ENCODE results near the gene FEN1. TPM values are rescaled to one million over a fixed set of nuclear protein-coding genes. Genes with fewer than 3 reads are reported as not detected.

FEN1 gene
- total RNA-seq, 1 experiment from 2014 or later: 89.5 TPM

DNA sequence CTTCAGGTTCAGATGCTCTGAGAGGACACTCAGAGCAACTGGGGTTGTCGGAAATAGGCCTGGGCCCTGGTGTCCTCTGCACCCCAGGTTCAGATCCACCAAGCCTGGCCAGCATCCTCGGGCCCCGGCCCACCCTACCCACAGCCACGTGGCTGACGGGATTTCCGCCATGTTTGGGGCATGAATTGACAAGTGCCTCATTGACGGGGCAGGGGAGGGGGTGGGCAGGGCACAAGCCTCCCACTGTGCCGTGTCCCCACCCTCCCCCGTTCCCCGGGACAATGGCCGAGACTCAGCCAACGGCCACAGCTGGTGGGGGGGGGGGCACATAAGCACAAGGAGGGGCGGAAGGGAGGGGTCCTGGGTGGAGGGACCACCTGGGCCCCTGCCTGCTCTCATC is 31.8 kb upstream of the FEN1 start (continued):
- TF ChIP-seq, protein P1, sequence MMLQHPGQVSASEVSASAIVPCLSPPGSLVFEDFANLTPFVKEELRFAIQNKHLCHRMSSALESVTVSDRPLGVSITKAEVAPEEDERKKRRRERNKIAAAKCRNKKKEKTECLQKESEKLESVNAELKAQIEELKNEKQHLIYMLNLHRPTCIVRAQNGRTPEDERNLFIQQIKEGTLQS (IDR thresholded peaks at IDR 0.05): no peak
- no peak for TF ChIP-seq FOSL1 (IDR thresholded peaks at IDR 0.05; ENCODE audit: low read depth)

DNA sequence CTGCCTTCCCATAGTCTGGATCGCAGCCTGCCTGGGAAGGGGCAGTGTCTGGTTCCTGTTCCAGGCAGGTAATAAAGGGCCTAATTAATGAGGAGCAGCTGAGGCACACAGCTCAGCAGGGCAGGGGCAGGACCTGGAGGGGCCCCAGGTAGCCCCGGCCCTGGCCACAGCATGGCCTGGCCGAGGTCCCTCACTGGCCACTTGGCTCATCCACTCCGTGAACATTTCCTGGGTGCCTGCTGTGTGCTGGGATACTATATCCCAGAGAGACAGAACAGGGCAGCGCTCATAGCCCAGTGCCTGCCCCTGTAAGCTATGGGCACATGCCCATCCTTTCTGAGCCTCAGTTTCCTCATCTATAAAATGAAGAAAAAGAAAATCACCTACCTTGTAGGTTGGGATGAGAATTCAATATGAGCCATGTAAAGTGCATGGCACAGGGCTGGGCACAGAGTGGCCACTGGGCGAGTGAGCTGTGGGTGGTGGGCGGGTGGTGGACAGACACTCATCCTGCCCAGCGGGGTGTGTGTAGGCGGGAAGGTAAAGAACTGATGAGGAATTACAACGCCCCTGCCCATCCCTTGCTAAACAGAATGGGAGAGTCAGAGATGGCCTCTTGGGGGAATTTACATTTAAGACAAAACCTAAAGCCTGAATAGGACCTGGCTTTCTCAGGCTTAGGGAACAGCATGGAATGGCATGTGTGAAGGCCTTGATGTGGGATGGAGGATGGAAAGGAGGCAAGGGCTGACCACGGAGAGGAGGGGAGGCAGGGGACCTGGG is 31.1 kb upstream of the FEN1 start:
- ChIA-PET CTCF (interaction anchor here (0.8 to 1.6 kb wide), 5 partner anchors 11 to 137 kb away, joined by 3 to 4 read pairs (median 3); no protein-coding TSS in a partner anchor), POLR2A (no interaction called here), RAD21 (ENCODE audit: low non-redundant PET in 1 of 2, low total read pairs in 2 of 2, uncharacterized antibody in 2 of 2, unreplicated experiment in 2 of 2) (no interaction called here)
- DNase-seq (ENCODE audit: low read depth, low spot score) (no peak), ATAC-seq (no peak)
- Histone ChIP-seq H3K27me3 (ENCODE audit: insufficient read depth, low read length) (no peaks in the 10 kb centered on the region), H3K9me2 (ENCODE audit: insufficient read depth) (no peaks in the 10 kb centered on the region), H3K4me3 (replicated peaks in 1 of 2; ENCODE audit: low read depth in 1 of 2, low read length in 2 of 2) (no peak overlapping the region), H3K36me3 (ENCODE audit: control insufficient read depth in 1 of 2, insufficient read depth in 2 of 2, low read length in 2 of 2) (no peaks in the 10 kb centered on the region), H2AFZ (ENCODE audit: low read depth, low read length, poor library complexity, severe bottlenecking) (no peak overlapping the region), H3K27ac (ENCODE audit: low read depth, low read length) (no peak overlapping the region), H3K4me1 (ENCODE audit: control insufficient read depth in 1 of 2, insufficient read depth in 2 of 2, low read length in 2 of 2) (peaks cover 23 to 57% of the 10 kb centered on the region in 2 experiments), H3K9me3 (ENCODE audit: control insufficient read depth in 1 of 2, insufficient read depth in 1 of 2, low read depth in 1 of 2, low read length in 2 of 2) (no peaks in the 10 kb centered on the region), H4K20me1 (ENCODE audit: insufficient read depth) (no peaks in the 10 kb centered on the region), H3K4me2 (ENCODE audit: low read length) (peak overlapping the region; percentile 54), H3K9ac (ENCODE audit: low read length) (no peak overlapping the region; the same call in 1 of the 2 replicates), H3K79me2 (ENCODE audit: insufficient read depth, low read length) (peaks cover 37% of the 10 kb centered on the region; the same call in 1 of the 2 replicates)
- TF ChIP-seq SP1 (IDR thresholded peaks at IDR 0.05; ENCODE audit: low read depth) (no peak), ZFX (IDR thresholded peaks at IDR 0.05) (no peak), SIN3A (IDR thresholded peaks at IDR 0.05; ENCODE audit: low read depth) (no peak), ELF1 (IDR thresholded peaks at IDR 0.05; ENCODE audit: borderline replicate concordance, low read depth) (no peak)
- TF ChIP-seq, protein P2, sequence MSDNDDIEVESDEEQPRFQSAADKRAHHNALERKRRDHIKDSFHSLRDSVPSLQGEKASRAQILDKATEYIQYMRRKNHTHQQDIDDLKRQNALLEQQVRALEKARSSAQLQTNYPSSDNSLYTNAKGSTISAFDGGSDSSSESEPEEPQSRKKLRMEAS (IDR thresholded peaks at IDR 0.05): no peak
- no TSS peak for BruUV-seq (replicated peaks)
- intact Hi-C loops (cut with micrococcal nuclease): no loop called here

DNA sequence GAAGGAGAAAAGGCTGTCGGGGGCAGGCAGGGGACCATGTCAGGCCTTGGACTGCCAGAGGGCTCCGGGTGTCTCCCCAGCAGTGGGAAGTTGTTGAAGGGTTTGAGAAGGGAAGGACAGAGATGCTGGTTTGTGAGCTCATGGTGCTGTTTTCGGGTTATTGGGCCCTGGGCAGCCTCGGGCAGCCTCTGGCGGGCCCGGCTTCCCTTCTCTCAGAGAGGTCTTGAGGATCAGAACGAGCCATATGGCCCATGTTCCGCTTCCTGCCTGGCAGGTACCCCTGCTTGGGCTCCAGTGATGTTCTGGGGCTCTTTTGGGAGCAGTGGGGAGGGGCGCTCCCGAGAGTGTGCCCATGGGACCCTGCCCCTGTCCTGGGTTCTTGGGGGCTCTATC is 30.5 kb upstream of the FEN1 start:
- Histone ChIP-seq H3K9me3 (ENCODE audit: control insufficient read depth in 1 of 2, insufficient read depth in 1 of 2, low read depth in 1 of 2, low read length in 2 of 2) (no peaks in the 10 kb centered on the region), H3K36me3 (ENCODE audit: control insufficient read depth in 1 of 2, insufficient read depth in 2 of 2, low read length in 2 of 2) (no peaks in the 10 kb centered on the region), H3K4me1 (ENCODE audit: control insufficient read depth in 1 of 2, insufficient read depth in 2 of 2, low read length in 2 of 2) (peaks cover 18 to 51% of the 10 kb centered on the region in 2 experiments), H3K27ac (ENCODE audit: low read depth, low read length) (no peak overlapping the region), H3K4me2 (ENCODE audit: low read length) (peak overlapping the region; percentile 54), H3K9ac (ENCODE audit: low read length) (no peak overlapping the region), H3K9me2 (ENCODE audit: insufficient read depth) (no peaks in the 10 kb centered on the region), H3K4me3 (replicated peaks in 1 of 2; ENCODE audit: low read depth in 1 of 2, low read length in 2 of 2) (no peak overlapping the region), H3K79me2 (ENCODE audit: insufficient read depth, low read length) (peaks cover 33% of the 10 kb centered on the region; the same call in 1 of the 2 replicates), H3K27me3 (ENCODE audit: insufficient read depth, low read length) (no peaks in the 10 kb centered on the region), H2AFZ (ENCODE audit: low read depth, low read length, poor library complexity, severe bottlenecking) (no peak overlapping the region), H4K20me1 (ENCODE audit: insufficient read depth) (no peaks in the 10 kb centered on the region)
- intact Hi-C loops (cut with micrococcal nuclease): no loop called here
- ATAC-seq (no peak), DNase-seq (ENCODE audit: low read depth, low spot score) (no peak)
- BruUV-seq (replicated peaks): no TSS peak
- ChIA-PET RAD21 (ENCODE audit: low non-redundant PET in 1 of 2, low total read pairs in 2 of 2, uncharacterized antibody in 2 of 2, unreplicated experiment in 2 of 2) (no interaction called here), POLR2A (no interaction called here), CTCF (interaction anchor here (0.8 to 1.6 kb wide), 5 partner anchors 11 to 137 kb away, joined by 3 to 4 read pairs (median 3); no protein-coding TSS in a partner anchor)
- no peak for TF ChIP-seq JUND (IDR thresholded peaks at IDR 0.05)
- TF ChIP-seq, protein P3, sequence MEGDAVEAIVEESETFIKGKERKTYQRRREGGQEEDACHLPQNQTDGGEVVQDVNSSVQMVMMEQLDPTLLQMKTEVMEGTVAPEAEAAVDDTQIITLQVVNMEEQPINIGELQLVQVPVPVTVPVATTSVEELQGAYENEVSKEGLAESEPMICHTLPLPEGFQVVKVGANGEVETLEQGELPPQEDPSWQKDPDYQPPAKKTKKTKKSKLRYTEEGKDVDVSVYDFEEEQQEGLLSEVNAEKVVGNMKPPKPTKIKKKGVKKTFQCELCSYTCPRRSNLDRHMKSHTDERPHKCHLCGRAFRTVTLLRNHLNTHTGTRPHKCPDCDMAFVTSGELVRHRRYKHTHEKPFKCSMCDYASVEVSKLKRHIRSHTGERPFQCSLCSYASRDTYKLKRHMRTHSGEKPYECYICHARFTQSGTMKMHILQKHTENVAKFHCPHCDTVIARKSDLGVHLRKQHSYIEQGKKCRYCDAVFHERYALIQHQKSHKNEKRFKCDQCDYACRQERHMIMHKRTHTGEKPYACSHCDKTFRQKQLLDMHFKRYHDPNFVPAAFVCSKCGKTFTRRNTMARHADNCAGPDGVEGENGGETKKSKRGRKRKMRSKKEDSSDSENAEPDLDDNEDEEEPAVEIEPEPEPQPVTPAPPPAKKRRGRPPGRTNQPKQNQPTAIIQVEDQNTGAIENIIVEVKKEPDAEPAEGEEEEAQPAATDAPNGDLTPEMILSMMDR (IDR thresholded peaks at IDR 0.05 in 2 of 3, conservative IDR thresholded peaks at IDR 0.05 in 1 of 3; ENCODE audit: borderline replicate concordance in 1 of 3, insufficient read depth in 1 of 3, low read depth in 2 of 3, low read length in 2 of 3): no peak
- TF ChIP-seq RAD21 (IDR thresholded peaks at IDR 0.05; ENCODE audit: low read depth): no peak
- TF ChIP-seq FOSL1 (IDR thresholded peaks at IDR 0.05; ENCODE audit: low read depth): no peak
- TF ChIP-seq TCF7L2 (IDR thresholded peaks at IDR 0.05; ENCODE audit: borderline replicate concordance, extremely low read depth, insufficient read depth, insufficient read length): no peak
- TF ChIP-seq, protein P4, sequence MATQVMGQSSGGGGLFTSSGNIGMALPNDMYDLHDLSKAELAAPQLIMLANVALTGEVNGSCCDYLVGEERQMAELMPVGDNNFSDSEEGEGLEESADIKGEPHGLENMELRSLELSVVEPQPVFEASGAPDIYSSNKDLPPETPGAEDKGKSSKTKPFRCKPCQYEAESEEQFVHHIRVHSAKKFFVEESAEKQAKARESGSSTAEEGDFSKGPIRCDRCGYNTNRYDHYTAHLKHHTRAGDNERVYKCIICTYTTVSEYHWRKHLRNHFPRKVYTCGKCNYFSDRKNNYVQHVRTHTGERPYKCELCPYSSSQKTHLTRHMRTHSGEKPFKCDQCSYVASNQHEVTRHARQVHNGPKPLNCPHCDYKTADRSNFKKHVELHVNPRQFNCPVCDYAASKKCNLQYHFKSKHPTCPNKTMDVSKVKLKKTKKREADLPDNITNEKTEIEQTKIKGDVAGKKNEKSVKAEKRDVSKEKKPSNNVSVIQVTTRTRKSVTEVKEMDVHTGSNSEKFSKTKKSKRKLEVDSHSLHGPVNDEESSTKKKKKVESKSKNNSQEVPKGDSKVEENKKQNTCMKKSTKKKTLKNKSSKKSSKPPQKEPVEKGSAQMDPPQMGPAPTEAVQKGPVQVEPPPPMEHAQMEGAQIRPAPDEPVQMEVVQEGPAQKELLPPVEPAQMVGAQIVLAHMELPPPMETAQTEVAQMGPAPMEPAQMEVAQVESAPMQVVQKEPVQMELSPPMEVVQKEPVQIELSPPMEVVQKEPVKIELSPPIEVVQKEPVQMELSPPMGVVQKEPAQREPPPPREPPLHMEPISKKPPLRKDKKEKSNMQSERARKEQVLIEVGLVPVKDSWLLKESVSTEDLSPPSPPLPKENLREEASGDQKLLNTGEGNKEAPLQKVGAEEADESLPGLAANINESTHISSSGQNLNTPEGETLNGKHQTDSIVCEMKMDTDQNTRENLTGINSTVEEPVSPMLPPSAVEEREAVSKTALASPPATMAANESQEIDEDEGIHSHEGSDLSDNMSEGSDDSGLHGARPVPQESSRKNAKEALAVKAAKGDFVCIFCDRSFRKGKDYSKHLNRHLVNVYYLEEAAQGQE (IDR thresholded peaks at IDR 0.05; ENCODE audit: low read depth): no peak

Data from HCT116 (cell line).